Stimulated activated CD8-positive, alpha-beta memory T cell treated with anti-CD3 and anti-CD28 coated beads, Interleukin-12 subunit alpha, Interleukin-12 subunit beta, amount 100 ng/mL, for 24 hours (primary cell): ENCODE measurements around the gene KCNIP4.

Experiments used
- DNase-seq: peaks from one replicate; pipeline ENCODE4 v3.0.0-alpha.2; 2020; ENCODE audit errors: extremely low read depth

Gene KCNIP4

DNA sequence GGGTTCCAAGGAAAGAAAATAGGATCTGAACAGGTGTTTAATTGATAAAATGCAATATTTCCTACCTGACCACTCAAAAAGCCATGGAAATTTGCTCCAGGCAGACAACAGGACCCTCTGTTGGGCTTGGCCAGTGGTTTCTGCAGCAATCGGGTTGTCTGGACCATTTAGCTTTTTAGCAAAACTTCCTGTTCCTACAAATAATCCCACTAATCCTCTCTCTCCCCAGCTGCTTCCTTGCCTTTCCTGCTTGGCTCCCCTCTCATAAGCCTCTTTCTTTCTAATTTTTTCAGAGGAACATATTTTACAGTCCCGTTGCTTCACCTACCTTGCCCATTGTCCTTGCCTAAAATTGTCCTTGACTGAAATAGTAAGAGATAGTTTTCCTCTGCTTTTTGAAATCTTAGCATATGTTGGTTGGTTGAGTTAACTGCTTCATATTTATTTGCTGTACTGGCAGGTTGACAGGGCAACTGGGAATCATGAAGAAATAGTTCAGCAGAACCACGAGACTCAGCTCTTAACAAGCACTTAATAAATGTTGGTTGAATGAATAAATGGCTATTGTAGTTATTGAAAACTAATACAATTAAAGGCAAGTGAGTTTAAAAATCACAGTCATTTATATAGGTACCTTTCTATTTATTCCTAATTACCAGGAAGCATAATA, 259.8 kb downstream of the KCNIP4 start:
- DNase-seq, result no peak

DNA sequence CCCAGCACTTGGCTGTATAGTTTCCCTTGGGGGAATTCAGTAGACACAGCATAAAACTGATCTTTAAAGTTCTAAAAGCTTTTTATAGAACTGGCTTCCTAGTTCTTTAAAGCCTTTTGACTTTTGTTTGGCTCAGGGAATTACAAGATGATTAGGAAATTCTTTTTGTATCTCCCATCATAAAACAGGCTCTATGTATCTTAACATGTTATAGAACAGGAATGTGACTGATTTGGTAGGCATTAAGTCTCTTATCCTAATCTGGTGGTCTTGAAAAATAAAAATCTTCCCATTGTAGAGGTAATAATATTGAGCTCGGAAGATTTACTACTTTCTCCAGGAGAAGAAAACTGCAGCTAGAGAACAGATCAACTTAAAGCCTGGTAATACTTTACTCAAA, 262.7 kb downstream of the KCNIP4 start:
- no peak for DNase-seq

DNA sequence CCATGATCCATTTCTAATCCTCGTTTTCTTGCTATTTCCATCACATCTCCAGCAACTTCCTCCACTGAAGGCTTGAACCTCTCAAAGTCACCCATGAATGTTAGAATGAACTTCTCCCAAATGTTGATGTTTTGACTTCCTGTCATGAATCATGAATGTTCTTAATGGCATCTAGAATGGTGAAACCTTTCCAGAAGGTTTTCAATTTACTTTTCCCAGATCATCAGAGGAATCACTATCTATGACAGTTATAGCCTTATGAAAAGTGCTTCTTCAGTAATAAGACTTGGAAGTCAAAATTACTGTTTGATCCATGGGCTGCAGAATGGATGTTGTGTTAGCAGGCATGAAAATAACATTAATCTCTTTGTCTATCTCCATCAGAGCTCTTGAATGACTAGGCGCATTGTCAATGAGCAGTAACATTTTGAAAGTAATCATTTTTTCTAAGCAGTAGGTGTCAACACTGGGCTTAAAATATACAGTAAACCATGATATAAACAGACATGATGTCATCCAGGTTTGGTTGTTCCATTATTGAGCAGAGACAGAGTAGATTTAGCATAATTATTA, 268.2 kb downstream of the KCNIP4 start:
- DNase-seq, result no peak

DNA sequence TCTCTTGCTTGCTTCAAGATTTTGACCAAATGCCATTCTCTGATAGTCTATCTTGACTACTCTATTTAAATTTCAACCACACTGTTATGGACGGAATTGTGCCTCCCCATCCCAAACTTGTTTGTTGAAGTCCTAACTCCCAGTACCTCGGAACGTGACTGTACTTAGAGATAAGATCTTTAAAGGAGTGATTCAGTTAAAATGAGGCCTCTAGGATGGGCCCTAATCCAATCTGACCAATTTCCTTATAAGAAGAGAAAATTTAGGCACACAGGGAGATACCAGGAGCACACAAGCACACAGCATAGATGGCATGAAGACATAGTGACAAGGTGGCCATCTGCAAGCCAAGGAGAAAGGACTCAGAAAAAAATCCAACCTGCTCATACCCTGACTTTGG, 269.9 kb downstream of the KCNIP4 start:
- no peak for DNase-seq

DNA sequence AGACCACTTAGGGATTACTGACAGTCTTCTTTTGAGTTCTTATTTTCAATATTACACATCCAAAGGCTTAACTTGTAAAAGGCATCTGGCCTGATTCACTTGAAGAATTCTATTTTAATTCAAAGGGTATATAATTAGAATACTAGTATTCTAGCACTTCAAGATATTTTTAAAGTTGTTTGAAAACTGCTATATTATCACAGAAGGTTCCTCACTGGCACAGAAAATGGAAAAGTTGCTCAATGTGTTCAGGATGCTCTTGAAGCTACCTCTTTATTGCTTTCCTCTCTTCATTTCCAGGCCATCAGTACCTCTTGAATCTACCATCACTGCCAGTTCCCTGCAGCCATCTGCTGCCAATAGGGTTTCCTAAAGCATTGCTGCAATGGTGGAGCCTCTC, 271.4 kb downstream of the KCNIP4 start:
- no peak for DNase-seq

DNA sequence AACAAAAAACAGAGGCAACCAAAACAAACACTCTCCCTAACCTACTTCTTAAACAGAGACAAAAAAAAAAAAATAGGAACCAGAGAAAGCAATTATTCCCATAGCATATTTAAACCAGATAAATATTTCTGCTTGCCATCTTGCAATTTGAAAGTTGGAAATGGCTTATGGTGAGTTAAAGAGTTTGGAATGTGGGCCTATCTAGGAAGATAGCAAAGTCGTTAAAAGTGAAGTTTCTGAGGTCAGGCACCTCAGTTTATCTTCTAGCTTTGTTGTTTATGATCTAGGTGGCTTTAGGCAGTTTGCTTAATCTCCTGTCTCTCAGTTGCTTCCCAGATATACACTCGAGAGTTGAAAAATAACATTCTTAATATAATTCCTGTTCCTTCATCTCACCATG, 284.2 kb downstream of the KCNIP4 start:
- no peak for DNase-seq

DNA sequence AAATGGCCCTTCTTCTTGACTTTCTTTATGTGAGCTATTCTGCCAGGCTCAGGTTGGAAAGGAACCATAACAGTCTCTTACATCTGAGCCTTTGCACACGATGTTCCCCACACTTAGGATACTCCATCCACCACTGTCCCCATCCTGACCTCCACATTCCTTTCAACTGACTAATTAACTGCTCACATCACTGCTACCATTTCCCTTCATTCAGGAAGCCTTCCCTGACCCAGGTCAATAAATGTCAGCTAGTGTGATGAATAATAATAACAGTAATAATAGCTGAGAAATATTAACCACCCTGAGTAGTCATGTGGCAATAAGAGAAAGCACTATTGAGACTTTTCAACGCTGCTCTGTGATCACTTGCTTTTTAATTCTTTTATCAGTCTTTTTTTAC, 291.7 kb downstream of the KCNIP4 start:
- DNase-seq, result no peak

DNA sequence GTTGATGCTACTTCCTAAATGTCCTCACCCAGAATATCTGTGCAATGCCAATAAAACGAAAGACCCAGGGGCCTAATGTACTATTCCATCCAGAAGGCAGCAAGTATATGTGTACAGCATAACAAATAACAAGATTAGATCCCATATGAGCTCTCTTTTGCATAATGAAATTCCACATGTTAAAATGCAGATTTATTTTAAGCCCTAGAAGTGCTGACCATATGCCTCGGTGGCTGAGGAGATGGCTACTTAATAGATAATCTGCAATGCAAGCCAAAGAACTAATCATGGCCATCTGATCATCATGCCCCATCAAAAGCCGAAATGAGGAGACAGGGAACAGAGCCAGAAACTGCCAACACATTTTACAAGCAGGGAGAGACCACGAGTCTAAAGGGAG, 293.5 kb downstream of the KCNIP4 start:
- DNase-seq, result no peak

DNA sequence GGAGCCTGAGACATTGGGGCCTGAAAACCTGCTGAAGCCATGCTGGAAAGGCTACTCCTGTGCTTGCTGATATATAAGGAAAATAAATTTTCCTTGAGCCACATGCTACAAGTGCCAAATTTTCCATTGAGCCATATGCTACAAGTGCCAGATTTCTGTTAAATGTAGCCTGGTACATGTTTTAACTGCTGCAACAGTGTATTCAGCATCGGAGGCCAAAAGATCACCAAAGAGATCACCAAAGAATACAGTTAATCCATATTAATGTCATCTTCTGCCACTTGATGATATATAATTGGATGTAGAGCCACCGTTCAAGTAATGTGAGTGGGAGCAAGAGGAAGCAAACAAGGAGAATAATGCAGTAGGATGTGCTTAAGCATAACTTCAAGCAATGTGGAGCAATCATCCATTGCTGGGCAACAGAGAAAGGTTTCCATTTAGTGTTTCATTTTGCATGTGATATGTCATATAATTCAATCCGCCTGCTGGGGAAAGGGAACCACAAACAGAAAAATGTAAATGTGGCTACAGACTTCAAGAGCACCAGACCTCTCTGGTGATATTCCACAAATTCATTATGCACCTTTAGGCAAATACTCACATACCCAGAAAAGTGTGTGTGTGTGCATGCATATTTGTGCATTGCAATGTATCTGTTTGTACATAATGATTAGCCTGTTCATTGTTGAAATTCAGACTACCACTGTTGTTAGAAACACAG, 295.9 kb downstream of the KCNIP4 start:
- DNase-seq, result no peak

DNA sequence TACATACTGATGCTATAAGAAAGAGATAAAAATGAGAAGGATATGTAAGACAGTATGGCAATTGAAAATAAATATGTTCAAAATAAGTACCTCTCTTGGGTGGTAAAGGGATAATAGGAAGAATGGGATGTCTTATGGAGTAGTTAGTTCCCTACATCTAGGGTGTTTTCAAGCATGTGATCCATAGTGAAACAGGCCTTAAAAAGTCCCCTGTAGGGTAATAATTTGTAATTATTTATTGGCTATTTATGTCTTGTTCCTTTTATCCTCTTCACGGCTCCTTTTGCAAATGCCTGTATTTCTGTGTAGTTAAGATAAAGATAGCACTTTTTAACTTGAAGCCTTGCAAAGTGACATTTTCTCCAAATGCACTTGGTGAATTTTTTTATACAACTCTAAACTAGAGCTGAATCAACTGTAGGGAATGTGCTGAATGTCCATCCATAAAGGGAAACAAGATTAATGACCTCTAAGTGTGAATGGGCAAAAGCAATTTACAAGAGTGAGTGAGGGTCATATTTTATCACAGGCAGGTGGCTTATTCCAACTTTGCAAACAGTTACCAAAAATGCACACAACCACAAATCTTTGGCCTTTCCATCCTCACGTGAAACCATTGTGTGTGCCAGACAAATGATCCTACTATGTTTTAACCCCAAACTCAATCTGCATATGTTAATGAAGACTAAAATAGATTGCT, 299.0 kb downstream of the KCNIP4 start:
- no peak for DNase-seq

DNA sequence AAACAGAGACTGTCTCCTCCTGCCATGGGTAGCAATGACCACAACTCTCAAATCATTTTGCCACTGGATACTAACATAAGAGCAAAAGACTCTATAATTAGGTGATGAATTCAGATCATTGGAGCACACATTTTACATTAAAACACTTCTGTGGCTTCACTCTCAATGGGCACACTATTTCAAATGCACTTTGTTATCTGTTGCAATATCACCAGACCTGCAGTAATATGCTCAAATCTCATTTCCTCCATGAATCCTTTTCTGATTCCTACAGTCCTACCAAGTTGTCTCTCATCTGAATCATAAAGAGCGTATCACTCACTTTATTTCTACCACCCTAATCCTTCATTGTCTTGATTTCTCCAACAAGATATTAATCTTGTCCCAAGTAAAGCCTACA, 302.8 kb downstream of the KCNIP4 start:
- no peak for DNase-seq

DNA sequence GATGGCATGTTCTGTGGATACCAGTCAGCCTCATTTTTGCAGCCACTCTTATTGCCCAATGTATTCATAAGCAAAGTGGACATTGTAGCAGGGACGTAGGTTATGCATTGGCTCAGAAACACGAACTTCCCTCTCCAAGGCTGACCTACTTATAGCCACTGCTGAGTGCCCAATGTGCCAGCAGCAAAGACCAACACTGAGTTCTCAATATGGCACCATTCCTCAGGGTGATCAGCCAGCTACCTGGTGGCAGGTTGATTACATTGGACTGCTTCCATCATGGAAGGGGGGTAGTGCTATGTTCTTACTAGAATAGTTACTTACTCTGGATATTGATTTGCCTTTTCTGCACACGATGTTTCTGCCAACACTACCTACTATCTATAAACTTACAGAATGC, 306.9 kb downstream of the KCNIP4 start:
- DNase-seq, result no peak

DNA sequence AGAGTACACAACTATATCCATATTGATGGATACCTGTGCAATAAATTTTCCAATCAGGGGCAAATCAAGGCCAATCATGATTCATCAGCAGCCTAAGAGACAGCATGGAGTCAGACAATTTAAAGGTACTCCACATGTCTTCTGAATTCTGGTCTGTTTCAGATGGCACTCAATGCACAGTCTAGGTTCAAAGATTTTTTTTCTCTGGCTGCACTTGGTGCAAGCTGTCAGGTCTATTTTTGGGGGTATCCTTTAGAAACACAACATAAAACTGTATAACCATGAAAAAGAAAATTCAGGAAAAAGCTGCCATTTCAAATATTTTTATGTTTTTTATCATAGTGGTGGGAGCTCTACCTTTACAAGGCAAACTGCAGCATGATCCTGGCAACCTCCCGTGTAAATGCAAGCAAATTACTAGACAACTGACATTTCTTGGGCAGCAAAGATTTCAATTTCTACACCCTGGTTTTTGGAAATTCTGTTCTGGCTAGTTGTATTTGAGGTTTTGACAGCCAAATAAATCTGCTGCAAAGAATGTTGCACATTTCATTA, 310.3 kb downstream of the KCNIP4 start:
- no peak for DNase-seq

DNA sequence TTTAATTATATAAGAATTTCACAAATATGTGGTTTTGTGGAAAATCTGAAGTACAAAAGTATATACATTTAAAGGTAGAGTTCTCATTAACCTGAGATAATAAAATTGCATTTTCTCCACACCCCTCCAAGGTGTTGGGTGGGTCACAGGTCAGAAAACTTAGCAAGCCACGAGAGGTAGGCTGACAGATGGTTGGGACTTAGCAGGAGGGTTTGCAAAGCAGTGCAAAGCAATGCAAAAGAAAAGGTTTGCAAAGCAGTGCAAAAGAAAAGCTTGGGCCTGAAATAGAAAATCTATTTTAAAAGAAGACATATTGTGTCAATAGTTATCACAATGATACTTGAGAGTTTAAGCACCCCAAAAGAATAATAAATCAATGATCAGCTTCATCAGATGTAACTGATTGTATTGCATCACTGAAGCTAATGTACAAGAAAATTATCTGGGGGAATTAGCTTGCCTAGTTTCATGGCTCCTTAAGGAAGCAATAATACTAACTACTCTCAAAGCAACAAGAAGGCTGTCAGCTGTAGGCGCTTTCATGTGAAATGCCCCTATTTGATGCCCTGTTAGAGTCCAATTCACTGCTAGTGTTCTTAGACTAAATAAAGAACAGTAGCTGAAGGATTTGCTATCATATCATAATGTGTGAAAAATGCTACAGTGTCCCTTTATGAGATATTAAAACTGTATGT, 319.5 kb downstream of the KCNIP4 start:
- DNase-seq, result no peak

DNA sequence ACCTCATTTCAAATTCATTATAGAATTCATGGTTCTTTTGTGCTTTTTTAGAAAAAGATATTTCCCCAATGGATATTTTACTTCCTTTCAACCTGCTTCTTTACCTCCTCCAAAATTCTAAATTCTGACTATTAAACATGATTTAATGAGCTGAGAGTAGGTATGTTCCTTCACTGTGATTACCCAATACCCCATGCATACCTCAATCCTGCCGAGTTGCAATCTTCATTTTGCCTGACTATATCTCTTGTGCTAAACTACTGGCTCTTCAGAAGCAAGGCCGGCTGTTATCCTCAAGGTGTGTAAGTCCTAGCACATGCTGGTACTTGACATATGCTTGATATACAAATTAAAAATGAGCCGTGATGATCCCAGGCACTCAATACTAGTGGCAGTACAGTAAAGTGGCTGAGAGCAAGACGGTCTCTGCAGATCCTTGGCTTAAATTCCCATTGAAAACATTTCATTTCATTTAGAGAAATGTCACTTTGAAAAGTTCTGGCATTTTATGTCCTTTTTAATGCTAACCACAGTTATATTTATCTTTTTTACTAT, 320.4 kb downstream of the KCNIP4 start:
- no peak for DNase-seq

DNA sequence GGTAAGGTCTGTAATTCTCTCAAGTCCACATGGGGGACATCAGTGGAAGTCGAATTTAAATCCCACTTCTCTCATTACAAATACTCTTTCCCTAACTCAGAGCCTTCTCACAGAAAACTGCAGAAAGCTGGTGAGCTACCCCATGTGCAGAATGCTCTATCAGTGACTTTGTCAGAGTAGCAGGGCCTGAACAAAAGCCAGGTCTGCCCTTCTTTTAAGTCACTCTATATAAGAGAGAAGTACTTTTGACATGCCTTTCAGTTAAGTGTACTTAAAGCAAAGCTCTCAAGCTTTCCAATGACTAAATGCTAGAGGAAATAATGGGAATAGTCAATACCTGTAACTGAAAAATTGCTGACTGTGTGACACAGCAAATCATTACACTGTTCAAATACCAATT, 323.1 kb downstream of the KCNIP4 start:
- no peak for DNase-seq

DNA sequence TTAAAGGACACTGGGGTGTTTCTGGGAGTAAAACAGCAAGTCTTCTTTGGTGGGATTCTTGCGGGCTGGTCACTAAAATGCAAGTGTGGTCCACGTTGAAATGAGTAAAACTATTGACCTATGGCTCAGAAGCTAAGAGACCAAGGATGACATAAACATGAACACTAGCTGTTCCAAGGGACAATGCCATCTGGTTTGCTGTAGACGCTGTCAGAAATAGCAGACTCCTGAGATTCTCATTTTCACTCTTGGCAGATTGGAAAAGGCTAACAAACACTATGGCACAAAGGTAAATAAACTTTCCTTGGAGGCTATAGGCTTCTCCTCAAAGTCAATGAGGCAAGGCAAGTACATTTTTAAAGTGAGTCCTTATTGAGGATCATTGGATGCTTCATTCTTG, 343.6 kb downstream of the KCNIP4 start:
- DNase-seq, result no peak

DNA sequence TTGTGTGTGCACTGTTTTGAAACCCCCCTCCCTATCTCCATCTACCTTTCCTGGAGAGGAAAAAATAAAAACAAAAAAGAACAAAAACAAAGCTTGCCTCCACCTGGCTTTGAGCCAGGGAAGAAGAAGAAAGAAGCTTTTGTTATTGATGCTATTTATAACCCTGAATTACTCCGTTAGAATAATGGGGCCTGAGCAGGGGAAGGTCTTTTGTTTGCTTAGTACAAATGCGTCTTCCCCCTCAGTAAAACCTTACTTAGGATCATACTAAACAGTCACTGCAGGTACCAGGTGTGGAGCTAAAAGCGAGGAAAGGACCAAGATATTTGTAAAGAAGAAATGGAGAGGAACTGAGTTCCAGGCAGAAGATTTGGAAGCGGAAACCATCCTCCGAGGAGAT, 352.1 kb downstream of the KCNIP4 start:
- no peak for DNase-seq

DNA sequence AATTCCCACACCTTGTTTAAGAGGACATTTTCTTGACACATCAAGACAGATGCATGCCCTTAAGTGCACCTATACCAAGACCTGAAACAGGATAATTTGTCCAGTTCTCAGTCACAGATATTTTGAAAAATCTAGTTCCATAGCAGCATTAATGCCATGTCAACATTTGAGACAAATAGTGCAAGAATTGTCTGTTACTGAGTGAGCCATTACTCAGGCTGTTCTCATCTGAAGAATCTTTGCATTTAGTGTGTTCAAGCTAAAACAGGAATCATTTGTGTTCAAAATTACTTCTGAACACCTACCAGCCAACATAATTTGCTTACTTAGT, 354.9 kb downstream of the KCNIP4 start:
- DNase-seq, result no peak

DNA sequence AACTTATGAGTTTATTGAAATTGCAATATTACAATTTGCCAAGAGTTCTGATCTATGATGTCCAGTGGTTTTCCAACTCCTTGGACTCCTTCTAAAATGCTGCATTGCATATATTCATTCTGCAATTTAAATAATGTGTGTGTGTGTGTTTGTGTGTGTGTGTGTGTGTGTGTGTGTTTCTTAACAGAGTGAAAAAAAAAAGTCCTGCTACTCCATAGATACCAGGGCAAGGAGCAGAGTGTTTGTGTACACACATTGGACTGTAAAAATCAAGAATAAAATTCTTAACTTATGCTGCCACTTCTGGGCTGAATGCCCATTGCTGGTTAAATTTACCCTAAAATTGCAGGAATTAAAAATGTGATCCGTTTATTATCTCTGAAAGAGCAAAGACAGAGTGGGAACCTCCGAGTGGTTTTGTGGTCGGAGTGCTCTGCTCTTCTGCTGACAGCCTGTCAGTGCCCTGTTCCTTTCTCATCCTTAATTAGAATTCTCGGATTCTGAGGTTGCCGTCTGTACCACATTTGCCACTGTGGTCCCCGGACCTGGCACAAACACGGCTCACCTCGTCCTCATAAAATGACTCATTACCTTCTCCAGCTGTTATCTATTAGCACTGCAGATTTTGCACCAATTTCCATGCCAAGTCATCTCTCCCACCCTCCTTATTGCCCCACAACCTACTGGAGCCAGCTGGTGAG, 355.5 kb downstream of the KCNIP4 start:
- no peak for DNase-seq

DNA sequence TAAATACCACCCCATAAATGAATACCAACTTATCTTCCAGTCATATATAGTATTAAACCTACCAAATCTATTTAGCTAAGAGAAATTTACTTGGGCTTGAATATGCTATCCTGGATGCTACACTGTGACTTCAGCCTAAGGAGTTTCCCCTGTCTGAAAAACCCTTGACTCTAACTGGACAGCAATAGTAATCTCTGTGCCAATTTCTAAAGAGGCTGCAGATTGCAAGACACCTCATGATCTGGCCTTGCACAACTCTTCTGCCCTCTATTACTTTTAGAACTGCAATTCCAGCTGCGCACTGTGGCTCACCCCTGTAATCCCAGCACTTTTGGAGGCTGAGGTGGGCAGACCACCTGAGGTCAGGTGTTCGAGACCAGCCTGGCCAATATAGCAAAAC, 371.5 kb downstream of the KCNIP4 start:
- no peak for DNase-seq
